Medulla oblongata (tissue), 1 donor: Measurements from ENCODE around the gene FRMD4B.
"Not testable (repeated sequence)": the region's sequence is repeated elsewhere in the genome, so short reads cannot be mapped to it uniquely, and the experiment has no call there.

Experiments used
- DNase-seq: peaks from one replicate; pipeline ENCODE4 v3.0.0-alpha.2; 2015; ENCODE audit errors: extremely low spot score

FRMD4B gene

GRCh38 chr3:69283913-69284611, 101.8 kb downstream of the FRMD4B start:
- no peak for DNase-seq

- DNase-seq = peak; percentile 33
These were observed 102.4 kb downstream of the FRMD4B start for GRCh38 chr3:69283496-69283895.

- no peak for DNase-seq
These were observed 103.7 kb downstream of the FRMD4B start for GRCh38 chr3:69282181-69282580.

- not testable (repeated sequence) for DNase-seq
These were observed 108.5 kb downstream of the FRMD4B start for GRCh38 chr3:69277403-69277802.

- DNase-seq = no peak
These were observed 109.0 kb downstream of the FRMD4B start for GRCh38 chr3:69276884-69277283.

- not testable (repeated sequence) for DNase-seq
These were observed 109.7 kb downstream of the FRMD4B start for GRCh38 chr3:69276191-69276590.

GRCh38 chr3:69273896-69274295, 112.0 kb downstream of the FRMD4B start:
- no peak for DNase-seq

- DNase-seq = no peak
These were observed 113.3 kb downstream of the FRMD4B start for GRCh38 chr3:69272556-69272955.

GRCh38 chr3:69271098-69271497, 114.8 kb downstream of the FRMD4B start:
- peak; percentile 69 for DNase-seq

GRCh38 chr3:69266585-69266984, 119.3 kb downstream of the FRMD4B start:
- DNase-seq = no peak

GRCh38 chr3:69266071-69266470, 119.8 kb downstream of the FRMD4B start:
- DNase-seq = not testable (repeated sequence)

GRCh38 chr3:69260843-69261405, 125.0 kb downstream of the FRMD4B start:
- not testable (repeated sequence) for DNase-seq

- DNase-seq = no peak
These were observed 125.6 kb downstream of the FRMD4B start for GRCh38 chr3:69260216-69260787.

- no peak for DNase-seq
These were observed 126.8 kb downstream of the FRMD4B start for GRCh38 chr3:69259125-69259524.

GRCh38 chr3:69255928-69256327, 130.0 kb downstream of the FRMD4B start:
- DNase-seq = no peak

- no peak for DNase-seq
These were observed 131.5 kb downstream of the FRMD4B start for GRCh38 chr3:69254351-69254750.

- no peak for DNase-seq
These were observed 133.3 kb downstream of the FRMD4B start for GRCh38 chr3:69252631-69253030.

GRCh38 chr3:69252141-69252540, 133.7 kb downstream of the FRMD4B start:
- DNase-seq = no peak

- DNase-seq = no peak
These were observed 134.6 kb downstream of the FRMD4B start for GRCh38 chr3:69251078-69251805.

GRCh38 chr3:69250014-69250413, 135.9 kb downstream of the FRMD4B start:
- DNase-seq = peak; percentile 83

- DNase-seq = no peak
These were observed 136.9 kb downstream of the FRMD4B start for GRCh38 chr3:69249001-69249400.

- DNase-seq = no peak
These were observed 137.5 kb downstream of the FRMD4B start for GRCh38 chr3:69248436-69248835.

GRCh38 chr3:69246612-69247011, 139.3 kb downstream of the FRMD4B start:
- no peak for DNase-seq
